Measurements from ENCODE around the gene TSGA10IP.

TSGA10IP gene

GRCh38 chr11:65973439-65974110 is 28.3 kb downstream of the TSGA10IP start:
- DNase-seq (ENCODE audit: low read depth in 2 of 2): no peak

DNA sequence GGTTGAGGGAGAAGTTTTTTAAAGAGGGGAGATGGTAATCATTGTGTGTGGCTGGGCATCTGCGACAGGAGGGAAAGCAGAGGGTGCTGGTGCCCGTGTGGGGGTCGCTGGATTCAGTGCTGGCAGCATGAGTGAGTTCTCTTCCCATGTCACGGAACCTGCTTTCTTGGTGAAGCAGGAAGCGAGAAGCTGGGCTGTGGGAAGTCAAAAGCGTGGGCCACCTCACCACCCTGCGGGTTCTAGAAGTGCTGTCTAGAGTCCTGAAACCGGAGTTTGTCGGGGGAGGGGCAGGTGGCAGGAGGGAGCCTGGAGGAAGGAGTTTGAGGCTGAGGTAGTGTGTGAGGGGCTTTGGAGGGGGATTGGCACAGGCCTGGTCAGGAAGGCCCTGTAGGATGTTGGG is 30.5 kb downstream of the TSGA10IP start:
- no peak for DNase-seq (ENCODE audit: low read depth in 2 of 2)

DNA sequence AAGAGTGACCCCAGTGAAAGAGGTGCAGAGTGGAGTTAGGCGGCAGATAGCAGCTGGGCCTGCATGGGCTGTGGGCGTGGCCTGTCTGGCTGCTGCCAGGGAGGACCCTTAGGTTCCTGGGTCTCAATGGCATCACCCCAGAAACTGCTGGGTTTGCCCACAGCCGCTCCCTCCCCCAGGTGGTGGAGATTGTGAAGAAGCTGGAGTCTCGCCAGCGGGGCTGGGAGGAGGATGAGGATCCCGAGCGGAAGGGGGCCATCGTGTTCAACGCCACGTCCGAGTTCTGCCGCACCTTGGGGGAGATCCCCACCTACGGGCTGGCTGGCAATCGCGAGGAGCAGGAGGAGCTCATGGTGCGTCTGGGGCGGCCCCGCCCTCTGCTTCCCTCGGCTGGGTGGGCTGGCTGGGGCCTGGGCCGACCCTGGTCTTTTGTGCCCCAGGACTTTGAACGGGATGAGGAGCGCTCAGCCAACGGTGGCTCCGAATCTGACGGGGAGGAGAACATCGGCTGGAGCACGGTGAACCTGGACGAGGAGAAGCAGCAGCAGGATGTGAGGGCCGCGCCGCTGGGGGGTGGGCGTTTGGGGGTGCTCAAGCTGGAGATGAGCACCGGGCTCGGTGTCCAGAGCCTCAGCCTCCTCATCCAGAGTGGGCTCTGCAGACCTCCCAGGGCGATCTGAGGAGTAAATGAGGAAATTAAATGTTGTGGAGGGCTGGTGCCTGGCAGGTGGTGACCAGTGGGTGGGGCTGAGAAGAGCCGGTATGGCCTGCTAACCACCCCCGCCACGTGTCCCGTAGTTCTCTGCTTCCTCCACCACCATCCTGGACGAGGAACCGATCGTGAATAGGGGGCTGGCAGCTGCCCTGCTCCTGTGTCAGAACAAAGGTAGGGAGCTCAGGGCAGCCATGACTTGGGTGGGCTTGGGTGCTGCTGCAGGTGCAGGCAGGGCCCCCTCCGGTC is 31.2 kb downstream of the TSGA10IP start:
- DNase-seq (ENCODE audit: low read depth in 2 of 2): no peak

- DNase-seq (ENCODE audit: low read depth in 2 of 2): no peak
These were observed 32.5 kb downstream of the TSGA10IP start for GRCh38 chr11:65977621-65978390.

DNA sequence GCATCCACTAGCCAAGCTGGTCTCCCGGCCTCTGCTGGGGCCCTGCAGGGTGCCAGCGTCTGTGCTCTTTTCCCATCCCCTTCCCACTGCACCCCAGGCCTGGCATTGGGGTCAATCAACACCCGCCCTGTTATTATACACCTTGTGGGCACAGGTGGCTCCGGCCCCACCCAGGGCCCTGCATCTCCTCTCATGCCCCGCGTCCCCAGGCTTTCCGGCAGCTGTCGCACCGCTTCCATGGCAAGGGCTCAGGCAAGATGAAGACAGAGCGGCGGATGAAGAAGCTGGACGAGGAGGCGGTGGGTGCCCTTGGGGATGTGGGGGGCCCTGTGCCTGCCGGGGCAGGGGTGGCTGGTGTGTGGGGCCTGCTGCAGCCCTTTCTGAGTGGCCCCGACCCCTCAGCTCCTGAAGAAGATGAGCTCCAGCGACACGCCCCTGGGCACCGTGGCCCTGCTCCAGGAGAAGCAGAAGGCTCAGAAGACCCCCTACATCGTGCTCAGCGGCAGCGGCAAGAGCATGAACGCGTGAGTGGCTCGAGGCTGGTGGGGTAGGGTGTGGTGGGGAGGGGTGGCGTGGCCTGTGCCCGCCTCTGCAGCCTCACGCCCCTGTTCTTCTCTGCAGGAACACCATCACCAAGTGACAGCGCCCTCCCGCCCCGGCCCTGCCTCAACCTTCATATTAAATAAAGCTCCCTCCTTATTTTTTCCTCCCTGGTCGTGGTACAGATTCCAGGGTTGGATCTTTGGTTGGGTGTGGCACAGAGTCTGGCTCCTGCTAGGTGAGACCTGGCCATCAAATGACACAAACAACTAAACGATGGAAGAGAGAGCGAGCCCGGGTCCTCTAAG is 33.3 kb downstream of the TSGA10IP start:
- DNase-seq (ENCODE audit: low read depth in 2 of 2): no peak

DNA sequence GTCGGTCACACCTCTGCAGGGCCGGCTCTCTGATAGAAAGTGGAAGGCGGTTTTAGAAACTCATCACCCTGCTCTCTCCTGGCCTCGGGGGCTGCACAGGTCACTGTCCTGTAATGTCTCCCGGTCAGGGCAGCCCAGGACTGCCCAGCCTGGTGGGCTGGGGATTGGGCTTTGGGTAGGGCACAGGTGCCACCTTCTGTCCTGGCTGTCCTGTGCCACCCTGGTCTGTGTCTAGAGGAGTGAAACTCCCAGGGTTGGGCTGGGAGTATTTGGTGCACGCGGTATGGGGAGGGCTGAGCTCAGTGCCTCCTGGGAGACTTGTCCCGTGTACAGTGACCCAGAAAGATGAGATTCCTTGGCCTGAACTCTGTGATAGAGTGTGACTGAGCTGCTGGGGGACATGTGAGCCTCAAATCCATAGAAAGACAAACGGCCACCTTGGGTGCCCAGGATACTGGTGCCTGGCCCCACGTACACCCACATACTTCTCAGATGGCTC is 34.0 kb downstream of the TSGA10IP start:
- no peak for DNase-seq (ENCODE audit: low read depth in 2 of 2)

- no peak for DNase-seq (ENCODE audit: low read depth in 2 of 2)
These were observed 35.9 kb downstream of the TSGA10IP start for GRCh38 chr11:65981101-65981740.

GRCh38 chr11:65981972-65982823 is 36.9 kb downstream of the TSGA10IP start:
- DNase-seq (ENCODE audit: low read depth in 2 of 2): no peak

DNA sequence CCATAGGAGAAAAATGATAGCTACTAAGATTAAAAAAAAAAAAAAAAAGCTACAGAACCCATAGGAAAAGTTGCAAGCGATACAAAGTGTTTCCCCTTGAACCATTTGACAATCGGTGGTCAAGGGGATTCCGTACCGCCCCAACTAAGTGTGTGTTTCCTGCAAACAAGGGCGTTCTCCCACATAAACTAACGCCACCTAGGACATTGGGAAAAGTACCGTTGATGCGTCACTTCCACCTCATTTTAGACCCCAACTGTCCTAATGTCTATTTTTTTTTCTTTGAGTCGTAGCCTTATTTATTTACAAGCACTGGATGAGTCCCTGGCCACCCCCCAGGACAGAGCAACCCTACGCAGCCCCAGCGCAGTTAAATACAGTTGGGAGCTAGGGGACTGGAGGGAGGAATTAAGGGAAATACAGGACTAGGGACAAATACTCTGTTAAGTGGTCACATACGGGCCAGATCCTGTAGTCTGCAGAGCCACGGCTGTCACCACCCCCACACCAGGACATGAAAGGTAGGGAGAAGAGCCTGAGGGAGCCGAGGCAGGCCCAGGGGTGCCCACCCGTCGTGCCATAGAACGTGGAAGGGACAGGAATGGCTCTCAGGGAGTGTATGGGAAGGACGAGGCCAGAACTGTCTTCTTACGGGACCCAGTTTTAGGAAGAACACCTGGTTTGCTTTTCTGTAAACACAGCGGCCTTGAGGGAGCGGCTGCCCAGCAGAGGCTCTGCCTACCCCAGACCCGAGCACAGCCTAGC is 37.7 kb downstream of the TSGA10IP start:
- no peak for DNase-seq (ENCODE audit: low read depth in 2 of 2)

GRCh38 chr11:65983589-65983987 is 38.3 kb downstream of the TSGA10IP start:
- DNase-seq (ENCODE audit: low read depth in 2 of 2): no peak

GRCh38 chr11:65987336-65987735 is 42.1 kb downstream of the TSGA10IP start:
- DNase-seq (ENCODE audit: low read depth in 2 of 2): no peak

GRCh38 chr11:65988791-65989592 is 43.7 kb downstream of the TSGA10IP start:
- peak; percentile 79 to 85 for DNase-seq (ENCODE audit: low read depth in 2 of 2)

DNA sequence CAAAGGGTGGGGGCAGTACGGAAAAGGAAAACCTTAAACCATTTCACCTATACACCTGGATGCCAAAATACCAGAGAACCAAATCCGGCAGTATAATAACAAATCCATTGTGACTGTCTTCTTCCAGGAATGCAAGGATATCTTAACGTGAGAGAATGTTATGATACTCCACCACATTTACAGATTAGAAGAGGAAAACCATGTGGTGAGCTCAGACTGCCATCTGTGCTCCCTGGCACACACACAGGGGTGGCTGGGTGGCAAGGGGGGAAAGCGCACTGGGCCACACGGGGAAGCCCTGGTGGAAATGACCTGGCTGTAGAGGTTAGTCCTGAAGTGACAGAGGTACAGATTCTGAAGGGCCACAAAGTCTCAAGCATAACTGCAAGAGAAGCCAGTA is 46.8 kb downstream of the TSGA10IP start:
- DNase-seq (ENCODE audit: low read depth in 2 of 2): no peak

DNA sequence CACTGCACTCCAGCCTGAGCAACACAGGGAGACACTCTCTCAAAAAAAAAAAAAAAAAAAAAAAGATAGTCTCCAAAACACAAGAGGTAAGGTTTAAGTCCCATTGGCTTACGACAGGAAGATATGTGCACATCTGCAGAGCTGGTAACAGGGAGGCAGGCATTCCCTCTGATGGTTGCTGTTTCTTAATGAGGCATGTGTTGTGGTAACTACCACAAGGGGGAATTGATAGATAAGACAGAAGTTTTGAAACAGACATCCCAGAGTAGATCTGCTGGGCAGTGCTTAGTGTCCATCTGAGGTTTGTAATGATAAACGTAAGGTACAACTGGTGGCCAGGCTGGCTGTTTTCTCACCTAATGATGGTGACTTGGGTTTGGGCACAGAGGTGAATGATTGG is 52.0 kb downstream of the TSGA10IP start:
- DNase-seq (ENCODE audit: low read depth in 2 of 2): no peak

DNA sequence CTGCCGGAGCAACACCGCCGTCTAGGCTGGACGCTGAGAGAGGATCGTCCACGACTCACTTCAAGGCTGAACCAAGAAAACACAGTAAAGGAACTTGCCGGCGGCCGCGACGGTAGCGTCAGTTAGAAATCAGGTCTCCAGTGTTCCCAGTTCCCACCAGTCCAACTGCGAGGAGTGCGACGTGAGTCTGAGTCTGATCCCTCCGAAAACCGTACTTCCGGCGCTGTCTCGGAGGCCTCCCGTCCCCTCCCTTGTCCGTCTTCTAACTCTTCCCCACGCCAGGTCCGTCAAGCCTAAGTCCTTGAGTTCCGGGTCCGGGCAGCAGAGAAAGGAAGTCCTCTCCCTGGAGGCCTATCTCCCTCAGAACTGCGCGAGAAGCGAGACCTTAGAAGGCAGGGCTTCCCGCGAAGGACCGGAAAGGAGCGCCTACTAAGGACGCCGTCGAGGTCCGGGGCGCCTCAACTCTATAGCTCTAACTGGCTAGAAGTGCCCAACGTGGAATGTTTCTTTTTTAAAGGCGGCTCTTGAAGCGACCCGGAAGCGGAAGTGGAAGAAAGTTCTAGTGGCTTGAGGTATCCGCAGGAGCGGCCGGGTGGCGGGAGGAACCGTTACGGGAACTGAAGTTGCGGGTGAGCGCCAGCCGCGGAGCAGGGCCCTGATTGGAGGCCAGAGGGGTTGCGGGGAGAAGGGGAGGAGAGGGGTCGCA is 56.8 kb downstream of the TSGA10IP start, which contains the start of the genes BANF1 and EIF1AD:
Gene BANF1, plus strand, starts transcription at position 562 of the 706 bp plus-strand sequence. CDS start 748 bp downstream, outside the sequence.
Gene EIF1AD, minus strand, starts transcription at position 216 of the 706 bp plus-strand sequence. CDS start 1,768 bp downstream, outside the sequence.
- peak; percentile 70 to 74 for DNase-seq (ENCODE audit: low read depth in 2 of 2)

DNA sequence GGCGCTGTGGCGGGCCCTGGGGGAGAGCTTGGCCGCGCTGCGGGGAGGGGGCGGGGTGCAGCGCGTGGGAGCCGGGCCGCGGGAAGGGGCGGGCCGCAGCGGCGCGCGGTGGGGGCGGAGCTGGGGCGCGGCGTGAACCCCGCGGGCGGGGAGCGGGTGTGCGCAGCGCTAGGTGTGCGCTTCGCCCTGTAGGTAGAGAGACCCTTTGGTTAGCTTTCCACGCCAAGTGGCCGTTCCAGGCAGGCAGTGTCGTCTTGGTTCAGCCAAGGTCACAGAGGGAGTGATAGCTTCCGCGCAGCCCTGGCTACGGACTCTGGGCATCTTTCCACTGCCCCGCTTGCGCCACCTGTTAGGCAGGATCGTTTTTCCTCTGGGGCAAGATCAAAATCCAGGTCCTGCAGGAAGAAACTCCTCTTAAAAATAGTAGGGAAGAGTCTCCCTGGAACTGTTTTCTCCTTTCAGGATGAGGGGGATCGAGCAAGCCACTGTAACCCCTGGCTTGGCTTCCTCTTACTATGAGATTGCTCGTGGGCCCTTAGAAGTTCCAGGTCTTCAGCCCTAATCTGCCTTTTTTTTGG is 57.5 kb downstream of the TSGA10IP start:
- DNase-seq (ENCODE audit: low read depth in 2 of 2): peak in 1 of 2 donors; percentile 32

DNA sequence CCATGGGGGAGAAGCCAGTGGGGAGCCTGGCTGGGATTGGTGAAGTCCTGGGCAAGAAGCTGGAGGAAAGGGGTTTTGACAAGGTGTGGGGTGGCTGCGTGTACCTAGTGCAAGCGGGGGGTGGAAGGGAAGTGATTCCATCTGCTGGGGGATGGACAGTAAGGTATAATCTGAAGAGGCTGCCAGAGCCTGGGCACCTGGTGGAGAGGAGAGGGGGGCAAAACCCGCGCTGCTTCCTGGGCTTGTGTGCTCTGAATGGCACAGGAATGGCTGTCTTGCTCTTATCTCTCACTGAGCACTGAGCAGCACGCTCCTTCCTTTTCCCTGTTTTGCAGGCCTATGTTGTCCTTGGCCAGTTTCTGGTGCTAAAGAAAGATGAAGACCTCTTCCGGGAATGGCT is 58.0 kb downstream of the TSGA10IP start:
- no peak for DNase-seq (ENCODE audit: low read depth in 2 of 2)

All from stimulated activated CD4-positive, alpha-beta T cell treated with anti-CD3 and anti-CD28 coated beads, Interleukin-1b, Interleukin-23, amount 100 ng/mL, for 1 hour (primary cell).